CD4-positive, alpha-beta T cell treated with Interleukin-17A for 4 hours (primary cell): ENCODE data around the gene ZNF200.

Experiments
- DNase-seq: peaks from one replicate; pipeline ENCODE4 v3.0.0-alpha.2; 2020; ENCODE audit warnings: mixed read lengths

ZNF200 gene

GRCh38 chr16:3173892-3174617, 60.9 kb downstream of the ZNF200 start:
- DNase-seq = no peak
